CD4-positive, alpha-beta T cell (primary cell): ENCODE data around the gene SUPT20HL1. TPM values are rescaled to one million over a fixed set of nuclear protein-coding genes. Genes with fewer than 3 reads are reported as not detected.
"Not testable (repeated sequence)": the region's sequence is repeated elsewhere in the genome, so short reads cannot be mapped to it uniquely, and the experiment has no call there.

Experiments
- ATAC-seq: fragments of 200-7000 bp; cut with Tn5 transposase; one replicate; pipeline ENCODE4 v1.10.0; 2022; ENCODE audit warnings: mild to moderate bottlenecking; ENCODE audit not compliant: poor library complexity
- CTCF ChIA-PET: fragments of 350-600 bp; sonication (Branson Sonifier 250); formaldehyde crosslinking; loops from one replicate; lab custom pipeline; 2021; ENCODE audit warnings: antibody characterized with exemption, inconsistent platforms; lab: Charles Lee
- POLR2A ChIA-PET: fragments of 350-600 bp; sonication (Branson Sonifier 250); formaldehyde crosslinking; loops from one replicate; lab custom pipeline; 2021; ENCODE audit warnings: antibody characterized with exemption, inconsistent platforms; lab: Charles Lee
- DNase-seq, 14 experiments: peaks; one replicate each; pipeline ENCODE4 v3.0.0-alpha.2; 2013 to 2020; ENCODE audit warnings: mixed read lengths in 2 of 14
- H3K27ac ChIP-seq, 2 donors: one replicate each; pipeline versions ENCODE4 v1.5.1 to v1.7.0; 2013; ENCODE audit warnings: low read length in 2 of 2, low read depth in 1 of 2, mild to moderate bottlenecking in 1 of 2
- H3K27me3 ChIP-seq, 2 experiments: 1 replicate in 1 of 2; 2 replicates in 1 of 2; pipeline versions ENCODE4 v1.6.1 to v1.7.0; 2013; ENCODE audit warnings: low read length in 2 of 2, control low read depth in 1 of 2, mild to moderate bottlenecking in 1 of 2, moderate library complexity in 1 of 2; ENCODE audit not compliant: insufficient read depth in 2 of 2, control insufficient read depth in 1 of 2
- H3K36me3 ChIP-seq: one replicate; pipeline ENCODE4 v1.6.1; 2013; ENCODE audit warnings: low read length, control low read depth; ENCODE audit not compliant: insufficient read depth
- H3K4me1 ChIP-seq: one replicate; pipeline ENCODE4 v1.6.1; 2013; ENCODE audit warnings: low read length, control low read depth; ENCODE audit not compliant: insufficient read depth
- H3K4me3 ChIP-seq: one replicate; pipeline ENCODE4 v1.5.1; 2013; ENCODE audit warnings: mild to moderate bottlenecking, low read length, moderate library complexity
- H3K9me3 ChIP-seq, 2 experiments: 1 replicate in 1 of 2; 2 replicates in 1 of 2; pipeline versions ENCODE4 v1.6.1 to v1.7.0; 2013; ENCODE audit warnings: low read length in 2 of 2, mild to moderate bottlenecking in 2 of 2, control low read depth in 1 of 2, moderate library complexity in 1 of 2; ENCODE audit not compliant: control insufficient read depth in 1 of 2, insufficient read depth in 1 of 2
- H3K27ac Mint-ChIP-seq: one replicate; pipeline ENCODE4 v1.8.0; 2020; ENCODE audit warnings: mixed read lengths
- H3K27me3 Mint-ChIP-seq: one replicate; pipeline ENCODE4 v1.8.0; 2021; ENCODE audit warnings: mixed read lengths
- H3K36me3 Mint-ChIP-seq: one replicate; pipeline ENCODE4 v1.8.0; 2021; ENCODE audit warnings: low read depth, mixed read lengths
- H3K4me1 Mint-ChIP-seq: one replicate; pipeline ENCODE4 v1.8.0; 2021; ENCODE audit warnings: low read depth, mixed read lengths
- H3K4me3 Mint-ChIP-seq: one replicate; pipeline ENCODE4 v1.8.0; 2020; ENCODE audit warnings: mild to moderate bottlenecking, mixed read lengths
- H3K9me3 Mint-ChIP-seq: one replicate; pipeline ENCODE4 v1.8.0; 2020; ENCODE audit warnings: mixed read lengths
- intact Hi-C, 2 experiments: fragments of 100-400 bp; cut with DNase I in 1 of 2; cut with micrococcal nuclease in 1 of 2; formaldehyde crosslinking; loops; one replicate each; pipeline versions ENCODE4 v1.15.1 to v1.9.0; 2023 to 2025; cut with DNase I, micrococcal nuclease
- polyA plus RNA-seq, 2 donors: library from polyadenylated mRNA; unstranded; fragments of 120-200 nt; gene quantifications; one replicate each; pipeline ENCODE4 v1.2.1, GENCODE V29; 2013
- total RNA-seq, 174 experiments: library from RNA in 2 of 174; stranded (reverse) in 2 of 174; gene quantifications; one replicate each; pipeline ENCODE4 v1.2.3 and lab custom pipeline; 2021 to 2026
- TF ChIP-seq, protein P1 (sequence below): fragments of 200-600 bp; IDR thresholded peaks from one replicate; pipeline ENCODE4 v1.8.0; 2022; ENCODE audit warnings: antibody characterized with exemption, mild to moderate bottlenecking

SUPT20HL1 gene
- not detected for total RNA-seq
- polyA plus RNA-seq (2013, experiment 1 of 2) = 0.05 TPM
- polyA plus RNA-seq (2013, experiment 2 of 2) = not detected
- total RNA-seq (lab: John Stamatoyannopoulos, UW) = 0 to 0.26 (median 0) reads per million in 172 experiments

DNA sequence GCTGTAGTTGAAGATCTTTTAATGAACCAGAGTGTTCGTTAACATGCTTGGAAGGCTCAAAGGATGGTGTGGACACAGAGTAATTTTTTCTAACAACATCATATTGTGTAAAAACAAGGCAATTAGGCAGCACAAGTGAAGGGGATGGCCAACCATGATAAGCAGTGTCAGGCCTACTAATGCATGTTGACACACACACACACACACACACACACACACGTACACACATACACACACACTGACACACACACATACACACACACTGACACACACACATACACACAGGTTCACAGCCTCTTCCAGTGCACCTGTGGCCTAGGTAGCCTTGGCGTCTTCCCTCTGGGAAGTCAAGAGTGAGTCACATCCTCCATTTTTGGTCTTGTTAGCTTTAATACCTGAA is at the start of gene SUPT20HL1:
Gene SUPT20HL1 (plus strand): TSS at position 368 of the 400 bp plus-strand sequence. CDS start 2,122 bp downstream, outside the sequence.
- H3K4me3 Mint-ChIP-seq = no peak within 1 kb of the TSS
- intact Hi-C loops = no loop called here
- H3K27me3 ChIP-seq = no peaks in the 10 kb centered on the region
- CTCF ChIA-PET = no interaction called here
- H3K4me1 Mint-ChIP-seq = no peaks in the 10 kb centered on the region
- H3K9me3 Mint-ChIP-seq = no peaks in the 10 kb centered on the region
- POLR2A ChIA-PET = no interaction called here
- no peak within 1 kb of the TSS for H3K4me3 ChIP-seq
- no peaks in the 10 kb centered on the region for H3K27me3 Mint-ChIP-seq
- no peaks in the 10 kb centered on the region for H3K4me1 ChIP-seq
- no peaks in the 10 kb centered on the region for H3K9me3 ChIP-seq
- TF ChIP-seq, protein P1, sequence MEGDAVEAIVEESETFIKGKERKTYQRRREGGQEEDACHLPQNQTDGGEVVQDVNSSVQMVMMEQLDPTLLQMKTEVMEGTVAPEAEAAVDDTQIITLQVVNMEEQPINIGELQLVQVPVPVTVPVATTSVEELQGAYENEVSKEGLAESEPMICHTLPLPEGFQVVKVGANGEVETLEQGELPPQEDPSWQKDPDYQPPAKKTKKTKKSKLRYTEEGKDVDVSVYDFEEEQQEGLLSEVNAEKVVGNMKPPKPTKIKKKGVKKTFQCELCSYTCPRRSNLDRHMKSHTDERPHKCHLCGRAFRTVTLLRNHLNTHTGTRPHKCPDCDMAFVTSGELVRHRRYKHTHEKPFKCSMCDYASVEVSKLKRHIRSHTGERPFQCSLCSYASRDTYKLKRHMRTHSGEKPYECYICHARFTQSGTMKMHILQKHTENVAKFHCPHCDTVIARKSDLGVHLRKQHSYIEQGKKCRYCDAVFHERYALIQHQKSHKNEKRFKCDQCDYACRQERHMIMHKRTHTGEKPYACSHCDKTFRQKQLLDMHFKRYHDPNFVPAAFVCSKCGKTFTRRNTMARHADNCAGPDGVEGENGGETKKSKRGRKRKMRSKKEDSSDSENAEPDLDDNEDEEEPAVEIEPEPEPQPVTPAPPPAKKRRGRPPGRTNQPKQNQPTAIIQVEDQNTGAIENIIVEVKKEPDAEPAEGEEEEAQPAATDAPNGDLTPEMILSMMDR = no peak
- ATAC-seq = no peak
- H3K36me3 ChIP-seq = no peaks in the 10 kb centered on the region
- no peaks in the 10 kb centered on the region for H3K36me3 Mint-ChIP-seq
- DNase-seq = no peak
- H3K27ac Mint-ChIP-seq = no peak within 1 kb of the TSS
- no peak within 1 kb of the TSS for H3K27ac ChIP-seq

DNA sequence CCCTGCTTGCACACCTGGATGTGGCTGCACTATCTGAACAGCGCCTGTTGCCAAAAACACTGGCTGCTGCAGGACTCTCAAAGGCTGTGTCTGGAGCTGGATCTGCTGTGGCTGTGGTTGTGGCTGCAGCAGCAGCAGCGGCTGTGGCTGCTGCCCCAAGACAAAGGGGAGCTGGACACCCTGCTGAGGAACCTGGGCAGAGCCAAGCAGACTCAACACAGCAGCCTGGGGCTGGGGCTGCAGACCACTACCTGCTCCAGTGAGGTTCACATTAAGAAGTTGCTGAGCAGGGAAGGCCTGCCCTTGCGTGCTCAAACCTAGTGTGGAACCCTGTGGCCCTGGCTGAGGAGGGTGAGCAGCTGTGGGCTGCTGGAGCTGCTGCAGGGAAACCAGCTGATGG is 49.5 kb upstream of the SUPT20HL1 start:
- CTCF ChIA-PET, H3K4me3 Mint-ChIP-seq, H3K9me3 Mint-ChIP-seq, H3K9me3 ChIP-seq, POLR2A ChIA-PET, DNase-seq, intact Hi-C loops, H3K27me3 ChIP-seq, H3K4me1 ChIP-seq, H3K27ac ChIP-seq, ATAC-seq, H3K27ac Mint-ChIP-seq, H3K27me3 Mint-ChIP-seq, H3K36me3 Mint-ChIP-seq, H3K36me3 ChIP-seq, H3K4me3 ChIP-seq, H3K4me1 Mint-ChIP-seq: not testable (repeated sequence)

DNA sequence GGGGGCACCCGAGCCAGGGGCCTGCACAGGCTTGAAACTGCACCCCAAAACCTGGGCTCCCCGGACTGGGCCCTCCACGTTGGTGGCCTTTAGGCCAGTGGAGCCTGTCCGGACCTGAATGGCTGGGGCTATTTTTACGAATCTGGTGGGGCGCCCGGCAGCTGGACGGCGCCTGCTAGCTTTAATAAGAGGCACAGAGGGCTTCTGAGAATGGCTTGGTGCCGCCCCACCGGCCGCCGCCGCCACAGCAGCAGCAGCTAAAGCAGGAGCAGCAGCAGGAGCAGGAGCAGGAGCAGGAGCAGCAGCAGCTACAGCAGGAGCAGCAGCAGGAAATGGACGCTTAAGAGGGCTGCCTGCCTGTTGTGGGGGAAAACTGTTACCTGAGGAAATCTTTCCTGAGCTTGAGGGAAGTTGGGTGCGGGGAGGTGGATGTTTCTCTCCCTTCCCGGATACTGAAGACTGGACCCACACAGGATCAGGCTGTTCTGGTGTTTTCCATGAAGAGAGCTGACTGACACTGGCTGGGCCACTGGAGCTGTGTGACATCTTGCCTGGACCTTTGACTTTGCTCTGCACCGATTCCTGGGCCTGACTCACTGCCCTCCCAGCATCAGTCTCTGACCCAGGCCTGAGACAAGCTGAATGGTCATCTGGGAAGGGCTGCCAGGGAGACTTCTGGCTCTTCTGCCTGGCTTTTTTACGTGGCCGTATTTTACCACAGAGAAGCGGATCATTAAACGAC is 48.8 kb upstream of the SUPT20HL1 start:
- not testable (repeated sequence) for H3K9me3 Mint-ChIP-seq, H3K4me3 Mint-ChIP-seq, H3K9me3 ChIP-seq

DNA sequence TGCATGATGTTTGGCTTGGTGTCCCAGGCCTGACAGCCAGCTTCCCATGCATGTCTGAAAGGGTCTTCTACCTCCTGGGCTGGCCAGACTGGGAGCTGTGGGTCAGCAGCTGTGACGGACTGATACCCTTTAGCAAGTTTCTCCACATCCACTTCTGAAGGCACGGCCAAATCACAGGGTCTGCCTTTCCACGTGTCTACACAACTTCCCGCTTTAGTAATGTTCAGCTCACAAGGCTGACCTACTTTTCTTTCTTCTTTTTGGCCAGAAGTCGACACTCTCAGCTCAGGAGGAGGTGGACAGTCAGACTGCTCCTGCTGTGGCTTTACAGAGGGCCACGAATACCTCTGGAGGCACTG is 48.2 kb upstream of the SUPT20HL1 start:
- not testable (repeated sequence) for H3K4me3 ChIP-seq, ATAC-seq, DNase-seq

More for the DNA sequence above, 48.8 kb upstream of the SUPT20HL1 start:
- H3K4me1 ChIP-seq, H3K4me3 ChIP-seq, H3K27me3 ChIP-seq, H3K4me1 Mint-ChIP-seq, H3K27ac ChIP-seq, H3K27ac Mint-ChIP-seq, POLR2A ChIA-PET, H3K36me3 ChIP-seq, H3K36me3 Mint-ChIP-seq, ATAC-seq, H3K27me3 Mint-ChIP-seq, DNase-seq, intact Hi-C loops, CTCF ChIA-PET: not testable (repeated sequence)

More for the DNA sequence above, 48.2 kb upstream of the SUPT20HL1 start:
- H3K36me3 Mint-ChIP-seq, H3K9me3 Mint-ChIP-seq, H3K9me3 ChIP-seq, H3K27ac ChIP-seq, H3K27ac Mint-ChIP-seq, CTCF ChIA-PET, H3K27me3 Mint-ChIP-seq, intact Hi-C loops, H3K4me1 ChIP-seq, H3K4me1 Mint-ChIP-seq, POLR2A ChIA-PET, H3K27me3 ChIP-seq, H3K36me3 ChIP-seq, H3K4me3 Mint-ChIP-seq: not testable (repeated sequence)
